ENCODE measurements around the gene EPB41L3. TPM values are rescaled to one million over a fixed set of nuclear protein-coding genes. Genes with fewer than 3 reads are reported as not detected.

EPB41L3 gene
- total and polyA plus RNA-seq, 2 experiments from 2014 or later = 8.0 to 11.7 TPM

DNA sequence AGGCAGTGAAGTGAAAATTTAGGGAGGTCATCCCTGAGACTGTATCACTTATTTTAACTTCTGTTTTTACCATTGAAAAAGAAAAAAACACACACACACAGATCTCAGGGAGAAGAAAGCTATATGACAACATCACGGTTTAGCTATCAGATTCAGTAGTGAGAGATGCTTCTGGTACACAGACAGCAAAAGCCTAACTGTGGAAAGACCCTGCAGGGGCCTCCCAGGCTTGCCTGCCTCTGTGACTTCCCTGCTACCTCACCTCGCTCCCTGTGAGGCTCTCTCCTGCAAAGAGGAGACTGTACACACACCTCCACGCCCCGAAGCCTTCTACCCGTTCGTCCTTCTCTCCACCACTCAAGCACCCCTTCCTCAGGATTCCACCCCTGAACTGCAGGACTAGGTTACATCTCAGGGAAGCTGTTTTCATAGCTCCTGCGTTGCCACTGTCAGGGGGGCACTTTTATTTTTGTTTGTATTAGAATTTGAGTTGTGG, 86.3 kb downstream of the EPB41L3 start:
- Histone ChIP-seq H2AFZ (no peak overlapping the region), H3K9me2 (ENCODE audit: insufficient read depth) (no peaks in the 10 kb centered on the region), H3K4me2 (no peak overlapping the region), H3K4me3 (no peak overlapping the region), H3K4me1 (ENCODE audit: insufficient read depth) (no peaks in the 10 kb centered on the region; the same call in 1 of the 2 replicates), H3K79me2 (replicated peaks; ENCODE audit: insufficient read depth) (no peaks in the 10 kb centered on the region), H3F3A (replicated peaks; ENCODE audit: low read depth) (no peaks in the 10 kb centered on the region), H3K27ac (ENCODE audit: low read depth) (no peak overlapping the region), H4K20me1 (replicated peaks; ENCODE audit: insufficient read depth) (no peaks in the 10 kb centered on the region), H3K36me3 (ENCODE audit: insufficient read depth) (no peaks in the 10 kb centered on the region), H3K27me3 (ENCODE audit: insufficient read depth) (no peaks in the 10 kb centered on the region)
- H3K9me3 Mint-ChIP-seq = no peaks in the 10 kb centered on the region
- no peak overlapping the region for H3K27ac Mint-ChIP-seq
- DNase-seq (ENCODE audit: low spot score) (no peak), ATAC-seq (peak; percentile 55)
- H3K4me3 Mint-ChIP-seq = no peak overlapping the region
- no peaks in the 10 kb centered on the region for H3K36me3 Mint-ChIP-seq (ENCODE audit: low read depth)
- H3K4me1 Mint-ChIP-seq = peaks cover 25% of the 10 kb centered on the region
- no peaks in the 10 kb centered on the region for H3K27me3 Mint-ChIP-seq (ENCODE audit: insufficient read depth, low read depth, poor library complexity)
- TF ChIP-seq, protein P1, sequence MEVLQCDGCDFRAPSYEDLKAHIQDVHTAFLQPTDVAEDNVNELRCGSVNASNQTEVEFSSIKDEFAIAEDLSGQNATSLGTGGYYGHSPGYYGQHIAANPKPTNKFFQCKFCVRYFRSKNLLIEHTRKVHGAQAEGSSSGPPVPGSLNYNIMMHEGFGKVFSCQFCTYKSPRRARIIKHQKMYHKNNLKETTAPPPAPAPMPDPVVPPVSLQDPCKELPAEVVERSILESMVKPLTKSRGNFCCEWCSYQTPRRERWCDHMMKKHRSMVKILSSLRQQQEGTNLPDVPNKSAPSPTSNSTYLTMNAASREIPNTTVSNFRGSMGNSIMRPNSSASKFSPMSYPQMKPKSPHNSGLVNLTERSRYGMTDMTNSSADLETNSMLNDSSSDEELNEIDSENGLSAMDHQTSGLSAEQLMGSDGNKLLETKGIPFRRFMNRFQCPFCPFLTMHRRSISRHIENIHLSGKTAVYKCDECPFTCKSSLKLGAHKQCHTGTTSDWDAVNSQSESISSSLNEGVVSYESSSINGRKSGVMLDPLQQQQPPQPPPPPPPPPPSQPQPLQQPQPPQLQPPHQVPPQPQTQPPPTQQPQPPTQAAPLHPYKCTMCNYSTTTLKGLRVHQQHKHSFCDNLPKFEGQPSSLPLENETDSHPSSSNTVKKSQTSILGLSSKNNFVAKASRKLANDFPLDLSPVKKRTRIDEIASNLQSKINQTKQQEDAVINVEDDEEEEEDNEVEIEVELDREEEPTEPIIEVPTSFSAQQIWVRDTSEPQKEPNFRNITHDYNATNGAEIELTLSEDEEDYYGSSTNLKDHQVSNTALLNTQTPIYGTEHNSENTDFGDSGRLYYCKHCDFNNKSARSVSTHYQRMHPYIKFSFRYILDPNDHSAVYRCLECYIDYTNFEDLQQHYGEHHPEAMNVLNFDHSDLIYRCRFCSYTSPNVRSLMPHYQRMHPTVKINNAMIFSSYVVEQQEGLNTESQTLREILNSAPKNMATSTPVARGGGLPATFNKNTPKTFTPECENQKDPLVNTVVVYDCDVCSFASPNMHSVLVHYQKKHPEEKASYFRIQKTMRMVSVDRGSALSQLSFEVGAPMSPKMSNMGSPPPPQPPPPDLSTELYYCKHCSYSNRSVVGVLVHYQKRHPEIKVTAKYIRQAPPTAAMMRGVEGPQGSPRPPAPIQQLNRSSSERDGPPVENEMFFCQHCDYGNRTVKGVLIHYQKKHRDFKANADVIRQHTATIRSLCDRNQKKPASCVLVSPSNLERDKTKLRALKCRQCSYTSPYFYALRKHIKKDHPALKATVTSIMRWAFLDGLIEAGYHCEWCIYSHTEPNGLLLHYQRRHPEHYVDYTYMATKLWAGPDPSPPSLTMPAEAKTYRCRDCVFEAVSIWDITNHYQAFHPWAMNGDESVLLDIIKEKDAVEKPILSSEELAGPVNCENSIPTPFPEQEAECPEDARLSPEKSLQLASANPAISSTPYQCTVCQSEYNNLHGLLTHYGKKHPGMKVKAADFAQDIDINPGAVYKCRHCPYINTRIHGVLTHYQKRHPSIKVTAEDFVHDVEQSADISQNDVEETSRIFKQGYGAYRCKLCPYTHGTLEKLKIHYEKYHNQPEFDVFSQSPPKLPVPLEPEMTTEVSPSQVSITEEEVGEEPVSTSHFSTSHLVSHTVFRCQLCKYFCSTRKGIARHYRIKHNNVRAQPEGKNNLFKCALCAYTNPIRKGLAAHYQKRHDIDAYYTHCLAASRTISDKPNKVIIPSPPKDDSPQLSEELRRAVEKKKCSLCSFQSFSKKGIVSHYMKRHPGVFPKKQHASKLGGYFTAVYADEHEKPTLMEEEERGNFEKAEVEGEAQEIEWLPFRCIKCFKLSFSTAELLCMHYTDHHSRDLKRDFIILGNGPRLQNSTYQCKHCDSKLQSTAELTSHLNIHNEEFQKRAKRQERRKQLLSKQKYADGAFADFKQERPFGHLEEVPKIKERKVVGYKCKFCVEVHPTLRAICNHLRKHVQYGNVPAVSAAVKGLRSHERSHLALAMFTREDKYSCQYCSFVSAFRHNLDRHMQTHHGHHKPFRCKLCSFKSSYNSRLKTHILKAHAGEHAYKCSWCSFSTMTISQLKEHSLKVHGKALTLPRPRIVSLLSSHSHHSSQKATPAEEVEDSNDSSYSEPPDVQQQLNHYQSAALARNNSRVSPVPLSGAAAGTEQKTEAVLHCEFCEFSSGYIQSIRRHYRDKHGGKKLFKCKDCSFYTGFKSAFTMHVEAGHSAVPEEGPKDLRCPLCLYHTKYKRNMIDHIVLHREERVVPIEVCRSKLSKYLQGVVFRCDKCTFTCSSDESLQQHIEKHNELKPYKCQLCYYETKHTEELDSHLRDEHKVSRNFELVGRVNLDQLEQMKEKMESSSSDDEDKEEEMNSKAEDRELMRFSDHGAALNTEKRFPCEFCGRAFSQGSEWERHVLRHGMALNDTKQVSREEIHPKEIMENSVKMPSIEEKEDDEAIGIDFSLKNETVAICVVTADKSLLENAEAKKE (CRISPR knock-in tag; IDR thresholded peaks at IDR 0.05) = no peak
- TF ChIP-seq NANOG (IDR thresholded peaks at IDR 0.05; ENCODE audit: borderline replicate concordance) (no peak), EZH2phosphoT487 (IDR thresholded peaks at IDR 0.05; ENCODE audit: unreplicated experiment) (no peak), EZH2 (IDR thresholded peaks at IDR 0.05; ENCODE audit: low read depth, unreplicated experiment) (no peak), ZNF331 (CRISPR knock-in tag; IDR thresholded peaks at IDR 0.05; ENCODE audit: low read depth) (no peak), CREB1 (CRISPR knock-in tag; IDR thresholded peaks at IDR 0.05; ENCODE audit: low read depth) (no peak), STAT1 (IDR thresholded peaks at IDR 0.05; ENCODE audit: unreplicated experiment) (no peak)
